SU-DHL-6 (cell line): ENCODE results near the gene UMAD1.
A peak's percentile ranks its signal among the peaks of the same experiment; 100 is the strongest.

Source experiments
- H2AFZ ChIP-seq: fragments of 200-600 bp; sonication (generic); 2 replicates; pipeline ENCODE4 v1.6.1; 2014; ENCODE audit warnings: low read depth, mild to moderate bottlenecking, moderate library complexity, mixed read lengths, antibody characterized with exemption, low read length; ENCODE audit not compliant: severe bottlenecking
- H3F3A ChIP-seq: fragments of 200-600 bp; shearing (Covaris generic); 2 replicates; pipeline ENCODE4 v1.6.0; 2016; ENCODE audit warnings: antibody characterized with exemption, mild to moderate bottlenecking; ENCODE audit not compliant: insufficient read depth
- H3K27ac ChIP-seq: fragments of 200-600 bp; sonication (generic); 2 replicates; pipeline ENCODE4 v1.5.1; 2016; ENCODE audit warnings: low read depth, mild to moderate bottlenecking, low read length, moderate library complexity, mixed read lengths
- H3K27me3 ChIP-seq: fragments of 200-600 bp; sonication (generic), shearing (Covaris generic); 2 replicates; pipeline ENCODE4 v1.6.0; 2014; ENCODE audit warnings: mild to moderate bottlenecking, low read length
- H3K36me3 ChIP-seq: fragments of 200-600 bp; sonication (generic); 2 replicates; pipeline ENCODE4 v1.6.1; 2014; ENCODE audit warnings: mild to moderate bottlenecking, low read length, mixed read lengths
- H3K4me2 ChIP-seq: fragments of 300-600, 200-600 bp; shearing (Covaris generic), sonication (generic); 2 replicates; pipeline ENCODE4 v1.6.0; 2014; ENCODE audit warnings: low read length, low read depth, mild to moderate bottlenecking; ENCODE audit not compliant: poor library complexity, severe bottlenecking
- H3K4me3 ChIP-seq: fragments of 200-600 bp; sonication (generic); 2 replicates; pipeline ENCODE4 v1.5.1; 2014; ENCODE audit warnings: antibody characterized with exemption, low read length, mild to moderate bottlenecking, mixed read lengths; ENCODE audit not compliant: insufficient read depth, poor library complexity, severe bottlenecking
- H3K79me2 ChIP-seq: fragments of 200-600 bp; sonication (generic); 2 replicates; pipeline ENCODE4 v1.6.1; 2014; ENCODE audit warnings: mild to moderate bottlenecking, low read length, moderate library complexity; ENCODE audit not compliant: insufficient read depth
- H3K9ac ChIP-seq: fragments of 200-600 bp; sonication (generic); 2 replicates; pipeline ENCODE4 v1.7.0; 2014; ENCODE audit warnings: mild to moderate bottlenecking, low read length
- H3K9me2 ChIP-seq: fragments of 200-600 bp; sonication (generic); replicated peaks from 2 replicates; pipeline ENCODE4 v1.6.1; 2014; ENCODE audit warnings: low read length; ENCODE audit not compliant: insufficient read depth
- H3K9me3 ChIP-seq: fragments of 200-600 bp; sonication (generic); 2 replicates; pipeline ENCODE4 v1.6.1; 2014; ENCODE audit warnings: low read length, mixed read lengths; ENCODE audit not compliant: insufficient read depth
- H4K20me1 ChIP-seq: fragments of 200-600 bp; sonication (generic); 2 replicates; pipeline ENCODE4 v1.6.1; 2014; ENCODE audit warnings: low read depth, mild to moderate bottlenecking, antibody characterized with exemption, low read length, moderate library complexity, mixed read lengths
- EZH2phosphoT487 ChIP-seq: fragments of 200-600 bp; sonication (generic), shearing (Covaris generic); conservative IDR thresholded peaks from 2 replicates; pipeline ENCODE4 v1.6.1; 2018; ENCODE audit warnings: mild to moderate bottlenecking, antibody characterized with exemption, low read length, moderate library complexity, mixed read lengths
- TF ChIP-seq, protein P1 (sequence below): fragments of 200-600 bp; sonication (generic); IDR thresholded peaks from one replicate; pipeline ENCODE4 v1.5.1; 2017; ENCODE audit warnings: antibody characterized with exemption, mild to moderate bottlenecking, low read length, moderate library complexity; ENCODE audit not compliant: insufficient read depth, poor library complexity, severe bottlenecking

Gene UMAD1

DNA sequence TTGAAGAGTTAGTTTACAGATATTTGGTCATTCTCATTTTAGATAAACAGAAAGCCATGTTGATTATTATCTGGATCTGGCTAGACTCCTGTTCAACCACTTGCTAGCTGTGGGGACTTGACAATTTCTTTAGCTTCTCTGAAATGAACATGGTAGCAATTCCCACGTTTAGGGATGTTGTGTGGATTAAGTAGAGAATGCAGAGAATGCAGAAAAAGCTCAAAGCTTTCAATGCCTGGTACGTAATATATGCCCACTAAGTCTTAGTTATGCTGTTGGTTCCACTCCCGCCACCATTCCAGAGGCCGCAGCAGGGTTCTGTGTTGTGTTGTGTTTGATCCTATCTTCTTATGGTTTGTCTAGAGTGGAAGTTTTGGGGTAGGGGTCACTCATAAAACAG is 117.0 kb downstream of the UMAD1 start:
- Histone ChIP-seq H2AFZ (no peak overlapping the region), H3K27ac (no peak overlapping the region), H4K20me1 (no peaks in the 10 kb centered on the region), H3K4me2 (no peak overlapping the region), H3K79me2 (no peaks in the 10 kb centered on the region), H3K27me3 (no peaks in the 10 kb centered on the region), H3F3A (no peaks in the 10 kb centered on the region), H3K36me3 (no peaks in the 10 kb centered on the region), H3K9ac (no peak overlapping the region), H3K9me3 (no peaks in the 10 kb centered on the region), H3K9me2 (no peaks in the 10 kb centered on the region), H3K4me3 (no peak overlapping the region)
- TF ChIP-seq, protein P1, sequence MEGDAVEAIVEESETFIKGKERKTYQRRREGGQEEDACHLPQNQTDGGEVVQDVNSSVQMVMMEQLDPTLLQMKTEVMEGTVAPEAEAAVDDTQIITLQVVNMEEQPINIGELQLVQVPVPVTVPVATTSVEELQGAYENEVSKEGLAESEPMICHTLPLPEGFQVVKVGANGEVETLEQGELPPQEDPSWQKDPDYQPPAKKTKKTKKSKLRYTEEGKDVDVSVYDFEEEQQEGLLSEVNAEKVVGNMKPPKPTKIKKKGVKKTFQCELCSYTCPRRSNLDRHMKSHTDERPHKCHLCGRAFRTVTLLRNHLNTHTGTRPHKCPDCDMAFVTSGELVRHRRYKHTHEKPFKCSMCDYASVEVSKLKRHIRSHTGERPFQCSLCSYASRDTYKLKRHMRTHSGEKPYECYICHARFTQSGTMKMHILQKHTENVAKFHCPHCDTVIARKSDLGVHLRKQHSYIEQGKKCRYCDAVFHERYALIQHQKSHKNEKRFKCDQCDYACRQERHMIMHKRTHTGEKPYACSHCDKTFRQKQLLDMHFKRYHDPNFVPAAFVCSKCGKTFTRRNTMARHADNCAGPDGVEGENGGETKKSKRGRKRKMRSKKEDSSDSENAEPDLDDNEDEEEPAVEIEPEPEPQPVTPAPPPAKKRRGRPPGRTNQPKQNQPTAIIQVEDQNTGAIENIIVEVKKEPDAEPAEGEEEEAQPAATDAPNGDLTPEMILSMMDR, result no peak
- no peak for TF ChIP-seq EZH2phosphoT487

DNA sequence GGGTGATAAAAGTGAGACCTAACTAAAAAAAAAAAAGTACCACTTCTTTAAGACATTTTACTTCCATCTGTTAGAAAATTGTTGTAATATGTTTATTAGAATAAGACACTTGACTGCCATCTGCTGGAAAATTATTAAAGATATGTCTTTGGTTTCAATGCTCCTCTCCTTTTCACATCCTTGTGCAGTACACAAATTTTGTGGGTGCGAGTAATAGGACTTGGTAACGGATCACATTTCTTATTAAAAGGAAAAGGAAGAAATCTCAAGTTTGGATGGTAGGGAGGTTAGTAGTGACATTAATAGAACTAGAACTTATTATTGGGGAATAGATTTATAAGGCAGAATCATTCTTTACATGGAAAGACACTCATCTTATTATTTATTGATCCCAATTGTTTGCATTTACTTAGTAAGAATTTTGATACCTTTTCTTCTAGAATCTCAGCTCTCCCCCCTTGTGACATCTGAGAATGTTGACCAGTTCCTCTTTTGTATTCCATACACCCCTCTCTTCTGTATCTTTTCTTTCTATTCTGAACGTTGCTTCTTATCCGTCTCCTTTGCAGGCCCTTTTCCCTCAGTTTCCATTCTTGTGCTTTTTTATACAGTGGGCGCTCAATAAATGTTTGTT is 120.9 kb downstream of the UMAD1 start:
- Histone ChIP-seq H4K20me1 (no peaks in the 10 kb centered on the region), H3K9me3 (no peaks in the 10 kb centered on the region), H3K36me3 (no peaks in the 10 kb centered on the region), H3K4me3 (no peak overlapping the region), H2AFZ (no peak overlapping the region), H3F3A (no peaks in the 10 kb centered on the region), H3K9ac (no peak overlapping the region), H3K4me2 (no peak overlapping the region), H3K79me2 (no peaks in the 10 kb centered on the region), H3K27ac (no peak overlapping the region), H3K27me3 (no peaks in the 10 kb centered on the region), H3K9me2 (no peaks in the 10 kb centered on the region)
- TF ChIP-seq EZH2phosphoT487, result no peak
- TF ChIP-seq, protein P1, result peak; percentile 49

DNA sequence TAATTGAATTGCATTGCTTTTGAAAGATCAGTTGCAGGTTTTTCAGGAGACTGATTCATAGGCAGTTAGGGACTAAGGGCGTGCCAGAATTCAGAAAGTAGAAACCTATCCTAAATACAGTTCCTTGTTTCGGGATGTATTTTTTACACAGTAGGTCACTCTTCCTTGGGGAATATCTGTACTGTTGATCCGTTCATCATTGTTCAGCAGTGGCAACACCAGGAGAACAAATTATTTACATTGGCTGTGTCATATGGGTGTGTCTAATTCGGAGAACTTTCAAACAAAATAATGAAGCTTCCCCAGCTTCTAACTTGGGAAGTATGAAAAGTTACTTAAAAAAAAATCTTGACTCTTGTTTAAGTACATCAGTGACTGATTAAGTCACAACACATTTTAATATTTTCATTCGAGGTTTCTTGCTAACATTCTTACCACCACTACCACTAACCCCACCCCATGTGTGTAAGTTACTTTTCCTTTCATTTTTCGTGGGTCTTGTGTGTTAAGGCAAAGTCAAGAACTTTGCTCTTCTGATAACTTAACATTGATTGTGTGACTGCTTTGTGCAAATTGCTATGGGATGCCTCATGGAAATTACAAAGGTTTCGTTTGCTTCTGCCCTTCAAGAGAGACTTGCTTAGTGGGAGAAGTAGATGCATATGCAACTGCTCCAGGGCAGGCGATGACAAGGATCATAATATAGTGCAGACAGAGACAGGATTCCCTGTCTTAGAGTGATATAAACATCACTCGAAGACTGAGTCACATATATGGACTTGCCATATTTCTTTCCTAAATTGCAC is 121.6 kb downstream of the UMAD1 start:
- TF ChIP-seq EZH2phosphoT487, result no peak
- TF ChIP-seq, protein P1, result no peak
- Histone ChIP-seq H3K36me3 (no peaks in the 10 kb centered on the region), H3K79me2 (no peaks in the 10 kb centered on the region), H3K9me2 (no peaks in the 10 kb centered on the region), H4K20me1 (no peaks in the 10 kb centered on the region), H3K9me3 (no peaks in the 10 kb centered on the region), H3K9ac (no peak overlapping the region), H3K4me3 (no peak overlapping the region), H3K4me2 (no peak overlapping the region), H3K27me3 (no peaks in the 10 kb centered on the region), H2AFZ (no peak overlapping the region), H3F3A (no peaks in the 10 kb centered on the region), H3K27ac (no peak overlapping the region)
